ENCODE results near the gene ZDBF2.

GRCh38 chr2:206250041-206250897, 24.2 kb upstream of the ZDBF2 start:
- TF ChIP-seq, protein P1, sequence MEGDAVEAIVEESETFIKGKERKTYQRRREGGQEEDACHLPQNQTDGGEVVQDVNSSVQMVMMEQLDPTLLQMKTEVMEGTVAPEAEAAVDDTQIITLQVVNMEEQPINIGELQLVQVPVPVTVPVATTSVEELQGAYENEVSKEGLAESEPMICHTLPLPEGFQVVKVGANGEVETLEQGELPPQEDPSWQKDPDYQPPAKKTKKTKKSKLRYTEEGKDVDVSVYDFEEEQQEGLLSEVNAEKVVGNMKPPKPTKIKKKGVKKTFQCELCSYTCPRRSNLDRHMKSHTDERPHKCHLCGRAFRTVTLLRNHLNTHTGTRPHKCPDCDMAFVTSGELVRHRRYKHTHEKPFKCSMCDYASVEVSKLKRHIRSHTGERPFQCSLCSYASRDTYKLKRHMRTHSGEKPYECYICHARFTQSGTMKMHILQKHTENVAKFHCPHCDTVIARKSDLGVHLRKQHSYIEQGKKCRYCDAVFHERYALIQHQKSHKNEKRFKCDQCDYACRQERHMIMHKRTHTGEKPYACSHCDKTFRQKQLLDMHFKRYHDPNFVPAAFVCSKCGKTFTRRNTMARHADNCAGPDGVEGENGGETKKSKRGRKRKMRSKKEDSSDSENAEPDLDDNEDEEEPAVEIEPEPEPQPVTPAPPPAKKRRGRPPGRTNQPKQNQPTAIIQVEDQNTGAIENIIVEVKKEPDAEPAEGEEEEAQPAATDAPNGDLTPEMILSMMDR (IDR thresholded peaks at IDR 0.05; ENCODE audit: insufficient read depth, low read length, poor library complexity, severe bottlenecking): peak; percentile 24
- no peak for TF ChIP-seq EZH2phosphoT487 (conservative IDR thresholded peaks at IDR 0.05; ENCODE audit: low read length)
